ENCODE measurements around the gene GAPDHS.

GAPDHS gene

DNA sequence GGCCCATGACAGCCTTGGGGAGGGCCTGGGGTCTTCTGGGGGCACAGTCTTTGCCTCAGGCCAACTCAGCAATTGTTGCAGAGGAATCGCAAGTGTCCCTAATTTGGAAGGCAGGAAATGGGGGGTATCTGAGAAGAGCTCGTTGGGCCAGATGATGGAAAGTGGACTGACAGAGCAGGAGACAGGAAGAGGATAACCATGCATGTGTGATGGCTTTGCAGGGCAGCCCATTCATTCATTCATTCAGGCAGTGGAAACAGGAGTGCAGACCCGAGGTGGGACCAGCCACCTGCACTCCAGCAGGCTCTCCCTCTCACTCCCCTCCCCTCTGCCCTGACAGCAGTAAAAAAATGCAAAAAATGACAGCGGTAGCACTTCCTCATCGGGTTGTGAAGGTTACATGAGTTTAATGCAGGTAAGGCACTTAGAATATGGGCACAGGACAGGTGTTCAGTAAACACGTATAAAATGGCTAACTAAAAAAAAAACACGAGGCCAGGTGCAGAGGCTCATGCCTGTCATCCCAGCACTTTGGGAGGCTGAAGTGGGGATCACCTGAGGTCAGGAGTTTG is 7.2 kb downstream of the GAPDHS start:
- DNase-seq, result no peak

- DNase-seq, result no peak
These were observed 9.0 kb downstream of the GAPDHS start for GRCh38 chr19:35542209-35542608.

GRCh38 chr19:35543280-35544109 is 10.2 kb downstream of the GAPDHS start:
- DNase-seq, result no peak

- no peak for DNase-seq
These were observed 11.0 kb downstream of the GAPDHS start for GRCh38 chr19:35544110-35544802.

DNA sequence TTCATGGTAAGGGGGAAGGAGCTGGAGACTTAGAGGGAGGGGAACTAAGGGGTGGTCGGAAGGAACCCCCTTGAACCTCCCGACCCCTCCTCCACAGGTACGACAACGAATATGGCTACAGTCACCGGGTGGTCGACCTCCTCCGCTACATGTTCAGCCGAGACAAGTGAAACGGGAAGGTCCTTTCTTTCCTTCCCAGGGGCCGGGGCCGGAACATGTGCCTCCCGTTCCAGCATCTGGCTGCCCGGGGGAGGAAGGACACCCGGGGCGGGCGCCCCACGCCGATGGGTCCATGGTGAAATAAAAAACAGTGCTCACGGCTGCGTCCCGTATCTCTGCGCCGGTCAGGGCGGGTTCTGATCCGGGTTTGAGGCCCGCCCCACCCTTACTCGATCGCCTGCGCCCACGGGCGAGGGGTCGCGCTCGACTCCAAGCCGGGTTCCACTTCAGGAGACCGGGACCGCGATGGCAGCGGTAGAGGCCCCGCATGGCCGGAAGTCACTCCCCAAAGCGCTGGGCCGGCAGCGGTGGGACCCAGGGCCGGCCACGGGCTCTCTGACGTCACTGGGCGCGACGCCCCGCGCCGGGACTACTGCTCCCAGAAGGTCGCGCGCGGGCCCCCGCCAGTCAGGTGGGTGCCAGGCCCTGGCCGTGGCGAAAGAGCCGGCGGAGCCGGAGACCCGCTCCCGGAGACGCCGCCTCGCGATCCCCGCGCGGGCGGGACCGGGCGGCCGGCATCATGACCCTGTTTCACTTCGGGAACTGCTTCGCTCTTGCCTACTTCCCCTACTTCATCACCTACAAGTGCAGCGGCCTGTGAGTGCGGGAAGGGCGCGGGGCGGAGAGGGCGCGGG is 12.0 kb downstream of the GAPDHS start, which contains the start of gene TMEM147:
Gene TMEM147 (plus strand): TSS at position 626 of the 854 bp plus-strand sequence. CDS start 114 bp downstream, at position 740.
- peak; percentile 94 for DNase-seq

- DNase-seq, result peak; percentile 89
These were observed 12.7 kb downstream of the GAPDHS start for GRCh38 chr19:35545855-35546381.

GRCh38 chr19:35546532-35546931 is 13.3 kb downstream of the GAPDHS start:
- no peak for DNase-seq

DNA sequence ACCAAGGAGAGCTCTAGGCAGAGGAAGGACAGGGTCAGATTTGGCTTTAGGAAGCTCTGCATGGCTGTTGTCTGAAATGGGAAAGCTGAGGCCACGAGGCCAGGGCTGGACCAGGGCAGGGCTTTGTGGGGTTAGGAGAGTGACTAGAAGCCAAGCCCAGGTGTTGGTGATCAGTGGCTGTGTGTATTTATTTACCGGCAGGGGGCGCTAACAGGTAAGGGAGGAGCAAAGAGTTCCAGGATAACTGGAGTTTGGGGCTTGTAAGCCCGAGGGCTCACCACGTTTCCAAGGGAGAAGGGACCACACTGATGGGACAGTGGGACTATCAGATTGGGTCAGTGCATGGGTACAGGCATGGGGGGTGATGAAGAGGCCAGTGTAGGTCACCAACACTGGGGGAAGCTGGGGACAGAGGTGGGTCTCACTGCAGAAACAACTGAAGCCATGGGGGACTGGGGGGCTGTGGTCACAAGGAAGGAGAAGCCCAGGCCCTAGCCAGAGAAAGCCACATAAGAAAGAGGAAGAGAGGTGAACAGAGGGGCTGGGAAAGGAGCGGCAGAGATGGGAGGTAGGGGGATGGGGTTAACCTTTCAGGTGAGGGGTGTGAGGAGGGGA is 16.0 kb downstream of the GAPDHS start:
- DNase-seq, result peak; percentile 75

DNA sequence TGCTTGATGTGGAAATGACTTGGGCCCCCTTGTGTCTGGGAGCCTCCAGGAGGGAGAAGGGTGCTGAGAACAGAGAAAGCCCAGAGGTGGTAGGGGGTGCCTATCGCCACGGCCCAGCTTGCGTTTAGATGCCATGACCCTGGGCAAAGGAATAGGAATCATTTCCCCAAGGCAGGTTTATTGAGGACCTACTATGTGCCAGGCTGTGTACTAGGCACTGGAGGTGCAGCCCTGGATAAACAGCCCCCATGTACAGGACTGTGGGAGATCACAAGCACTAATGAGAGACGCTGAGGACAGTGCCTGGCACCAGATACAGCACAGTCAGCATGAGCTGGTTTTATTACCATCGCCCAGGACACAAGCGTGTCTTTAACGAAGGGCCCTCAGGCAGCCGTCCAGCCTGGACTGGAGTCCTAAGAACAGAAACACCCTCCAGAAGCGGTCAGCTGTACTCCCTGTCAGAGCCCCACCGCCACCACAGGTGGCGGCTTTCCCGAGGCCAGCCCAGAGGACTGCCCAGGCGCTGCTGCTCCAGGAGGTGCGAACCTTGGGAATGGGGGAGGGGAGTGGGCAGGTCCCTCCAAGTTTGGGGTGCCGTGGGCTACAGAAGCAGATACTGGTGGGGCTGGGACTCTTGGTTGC is 16.7 kb downstream of the GAPDHS start:
- no peak for DNase-seq

DNA sequence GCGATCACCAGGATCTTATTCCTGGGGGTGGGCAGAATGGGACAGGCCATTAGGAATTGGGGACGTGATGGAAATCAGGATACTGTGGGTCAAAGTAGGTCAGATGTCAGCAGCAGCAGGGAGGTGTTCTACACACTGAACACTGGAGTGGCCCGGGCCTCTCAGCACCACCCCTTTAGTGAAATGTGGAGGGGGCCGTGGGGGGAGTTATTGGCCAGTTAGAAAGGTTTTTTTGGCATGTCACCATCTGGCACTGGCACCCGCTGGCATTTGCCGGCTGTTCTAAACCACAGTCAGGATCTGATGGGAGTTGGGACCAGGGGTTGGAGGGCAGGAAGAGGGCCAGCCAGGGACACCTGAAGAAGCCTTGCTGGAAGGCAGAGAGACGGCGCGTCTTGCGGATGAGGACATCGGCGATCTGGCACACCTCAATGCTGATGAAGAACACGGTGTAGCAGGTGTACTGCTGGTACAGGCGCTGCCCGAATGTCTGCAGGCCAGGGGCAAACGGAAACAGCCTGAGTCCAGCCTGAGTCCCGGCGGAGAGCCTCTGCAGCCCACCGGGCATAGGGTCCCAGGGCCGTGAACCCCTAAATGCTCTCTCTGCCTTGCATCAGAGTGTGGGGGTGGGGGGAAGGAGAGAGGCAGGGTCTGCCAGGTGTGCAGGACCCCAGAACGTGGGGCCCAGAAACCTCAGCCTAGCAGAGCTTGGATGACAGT is 18.0 kb downstream of the GAPDHS start:
- DNase-seq, result no peak

- DNase-seq, result no peak
These were observed 19.5 kb downstream of the GAPDHS start for GRCh38 chr19:35552534-35553384.

DNA sequence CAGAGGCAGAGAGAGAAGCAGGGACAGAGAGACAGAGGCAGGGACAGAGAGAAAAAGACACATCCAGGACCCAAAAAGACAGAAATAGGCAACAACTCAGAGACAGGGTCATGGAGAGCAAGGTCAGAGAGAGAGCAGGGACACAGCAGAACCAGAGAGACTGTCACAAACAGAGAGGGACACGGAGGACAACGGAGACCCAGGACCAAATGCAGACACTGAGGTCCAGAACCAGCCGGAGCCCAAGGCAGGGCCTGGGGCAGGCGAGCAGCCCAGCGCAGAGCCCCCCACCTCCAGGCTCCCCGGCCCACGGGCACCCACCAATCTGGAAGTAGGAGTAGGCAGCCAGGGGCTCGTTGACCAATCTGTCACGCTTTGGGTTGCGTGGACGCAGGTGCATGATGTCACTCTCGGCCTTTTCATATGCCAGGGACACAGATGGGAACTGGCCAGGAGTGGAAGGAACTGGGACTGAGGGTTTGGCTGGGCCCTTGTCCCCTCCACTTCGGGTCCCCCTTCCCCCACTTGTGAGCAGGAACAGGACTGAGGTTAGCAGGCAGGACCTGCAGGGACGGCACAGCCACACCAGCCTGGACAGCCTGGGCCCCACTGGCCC is 20.2 kb downstream of the GAPDHS start:
- no peak for DNase-seq

- DNase-seq, result no peak
These were observed 20.8 kb downstream of the GAPDHS start for GRCh38 chr19:35554076-35554475.

- DNase-seq, result no peak
These were observed 22.2 kb downstream of the GAPDHS start for GRCh38 chr19:35555301-35556005.

DNA sequence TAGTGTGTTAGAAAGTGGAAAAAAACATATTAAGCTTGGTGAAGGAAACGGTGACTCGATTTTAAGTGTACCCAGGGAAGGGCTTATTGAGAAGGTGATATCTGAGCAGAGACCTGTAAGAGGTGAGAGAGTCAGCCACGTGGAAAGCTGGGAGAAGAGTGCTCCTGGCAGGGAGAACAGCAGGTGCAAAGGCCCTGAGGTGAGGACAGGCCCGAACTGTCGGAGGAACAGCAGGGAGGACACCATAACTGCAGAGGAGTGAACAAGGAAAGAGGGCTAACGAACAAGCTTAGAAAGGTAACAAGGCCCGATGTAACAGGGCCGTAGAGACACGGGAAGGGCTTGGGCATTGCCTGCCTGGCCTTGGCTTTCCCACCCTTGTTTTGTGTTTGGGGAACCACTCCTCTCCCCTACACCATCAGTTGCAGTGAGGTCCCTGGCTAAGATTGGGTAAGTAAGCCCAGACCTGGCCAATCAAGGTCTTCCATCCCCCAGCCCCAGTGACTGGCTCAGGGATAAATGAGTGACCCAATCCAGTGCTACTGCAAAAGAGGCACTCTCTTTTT is 22.9 kb downstream of the GAPDHS start:
- no peak for DNase-seq

DNA sequence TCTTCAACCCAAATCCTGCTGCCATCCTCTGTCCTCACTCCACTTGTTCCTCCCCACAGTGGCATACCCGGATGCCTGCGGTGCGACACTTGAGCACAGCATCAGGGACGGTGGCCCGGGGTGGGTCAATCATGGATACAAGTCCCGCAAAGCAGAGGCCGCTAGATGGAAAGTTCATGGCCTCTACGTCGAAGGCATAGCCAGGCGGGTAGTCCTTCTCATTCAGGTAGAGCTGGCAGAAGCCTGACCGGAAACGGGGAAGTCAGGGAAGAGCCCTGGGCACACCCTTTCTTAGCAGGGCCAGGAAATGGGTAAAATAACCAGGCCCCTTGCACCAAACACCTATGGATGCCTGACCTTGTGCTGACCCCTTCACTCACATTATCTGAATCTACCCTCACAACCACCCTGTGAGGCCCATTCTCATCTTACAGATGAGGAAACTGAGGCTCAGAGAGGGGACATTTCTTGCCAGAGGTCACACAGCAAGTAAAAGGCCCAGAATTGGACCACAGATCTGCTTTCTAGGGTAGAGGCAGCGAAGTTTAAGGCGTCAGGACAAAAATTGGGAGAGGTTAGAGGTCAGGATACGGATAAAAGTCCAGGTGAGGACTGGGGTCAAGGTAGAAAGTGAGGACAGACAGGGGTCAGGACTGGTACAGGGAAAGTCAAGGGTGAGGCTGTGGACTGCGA is 23.7 kb downstream of the GAPDHS start:
- no peak for DNase-seq

- DNase-seq, result peak; percentile 82
These were observed 24.5 kb downstream of the GAPDHS start for GRCh38 chr19:35557539-35558399.

Data from activated CD8-positive, alpha-beta memory T cell treated with anti-CD3 and anti-CD28 coated beads for 24 hours (primary cell).